ENCODE results near the gene SCNN1B.
"Not testable (repeated sequence)": the region's sequence is repeated elsewhere in the genome, so short reads cannot be mapped to it uniquely, and the experiment has no call there.

Gene SCNN1B

DNA sequence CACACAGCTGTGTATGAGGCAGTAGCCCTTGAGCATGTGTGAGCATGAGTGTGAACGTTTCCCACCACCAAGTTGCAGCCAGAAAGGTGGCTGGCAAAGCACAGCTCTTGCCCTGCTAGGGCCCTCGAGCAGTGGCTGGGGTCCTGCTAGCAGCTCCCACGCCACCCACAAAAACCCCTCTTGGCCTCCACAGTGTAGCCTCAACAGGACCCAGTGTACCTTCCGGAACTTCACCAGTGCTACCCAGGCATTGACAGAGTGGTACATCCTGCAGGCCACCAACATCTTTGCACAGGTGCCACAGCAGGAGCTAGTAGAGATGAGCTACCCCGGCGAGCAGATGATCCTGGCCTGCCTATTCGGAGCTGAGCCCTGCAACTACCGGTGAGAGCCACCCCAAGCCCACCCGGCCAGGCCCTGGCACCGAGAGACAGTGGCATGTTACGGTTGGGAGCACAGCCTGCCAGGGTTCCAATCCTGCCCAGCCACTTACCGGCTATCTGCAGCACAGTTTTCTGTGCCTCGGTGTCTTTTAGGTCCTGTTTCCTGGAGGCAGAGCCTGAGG, 53.1 kb downstream of the SCNN1B start:
- DNase-seq = no peak

DNA sequence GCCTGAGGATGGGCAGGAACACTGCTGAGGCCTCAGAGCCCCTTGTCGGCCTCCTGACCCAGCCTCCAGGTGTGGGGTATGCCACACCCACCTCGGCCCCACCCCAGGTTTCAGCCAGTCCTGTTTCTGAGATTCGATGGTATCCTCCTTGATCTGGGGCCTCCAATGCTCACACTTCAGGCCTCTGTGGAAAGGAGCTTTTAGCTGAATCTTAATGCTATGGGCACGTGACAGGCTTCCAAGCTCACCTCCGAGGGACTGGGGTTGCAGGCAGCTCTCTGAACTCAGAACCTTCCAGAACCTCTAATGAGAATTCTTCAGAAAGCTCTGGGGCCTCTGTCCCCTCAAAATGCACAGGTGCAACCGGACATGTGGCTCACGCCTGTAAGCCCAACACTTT, 54.8 kb downstream of the SCNN1B start:
- no peak for DNase-seq

DNA sequence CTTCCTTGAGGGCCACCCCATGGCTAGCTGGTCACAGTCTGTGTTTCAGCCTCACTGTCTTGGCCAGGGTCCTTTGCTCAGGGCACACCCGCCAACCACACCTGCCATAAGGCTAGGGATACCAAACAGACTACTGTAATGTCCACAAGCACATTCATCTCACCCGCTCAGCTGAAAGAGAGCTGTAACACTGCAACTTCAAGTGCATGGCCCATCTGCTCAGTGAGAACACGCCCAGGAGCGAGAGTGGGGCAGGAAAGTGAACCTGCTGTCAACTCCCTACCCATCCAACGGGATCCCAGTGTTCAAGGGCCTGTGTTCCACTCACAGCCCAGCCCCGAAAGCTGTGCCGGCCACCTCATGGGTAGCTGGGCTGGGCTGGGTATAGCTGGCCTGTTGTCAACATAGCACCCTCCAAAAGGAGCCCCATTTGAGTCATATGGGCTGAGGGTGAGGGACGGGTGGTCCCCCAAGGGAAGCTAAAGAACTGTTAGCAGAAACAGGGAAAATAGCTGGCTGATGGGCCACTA, 55.7 kb downstream of the SCNN1B start:
- no peak for DNase-seq

DNA sequence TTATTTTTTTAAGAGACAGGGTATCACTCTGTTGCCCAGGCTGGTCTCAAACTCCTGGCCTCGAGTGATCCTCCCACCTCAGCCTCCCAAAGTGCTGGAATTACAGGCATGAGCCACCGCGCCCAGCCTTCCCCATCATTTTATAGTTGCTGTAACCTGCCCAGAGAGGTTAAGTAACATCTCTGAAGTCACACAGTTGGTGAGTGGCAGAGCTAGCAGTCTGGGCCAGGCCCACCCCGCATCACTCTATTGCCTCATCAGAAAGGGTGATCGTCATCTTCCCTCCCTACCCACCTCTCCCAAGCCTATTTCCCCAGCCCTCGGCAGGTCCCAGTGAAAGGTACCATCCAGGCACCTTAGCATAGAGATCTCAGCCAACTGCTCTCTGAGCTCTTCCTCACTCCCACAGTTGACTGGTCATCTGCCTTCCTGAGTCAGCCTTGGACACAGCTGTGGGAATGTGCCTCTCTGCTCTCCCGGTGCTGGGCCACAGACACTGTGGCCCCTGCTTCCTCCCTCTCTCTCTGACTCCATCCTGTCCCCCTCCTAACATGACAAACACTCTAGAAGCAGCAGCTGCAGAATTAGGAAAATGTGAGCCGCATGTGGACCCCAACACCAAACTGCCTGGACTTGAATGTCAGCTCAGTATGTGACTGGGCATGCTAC, 57.1 kb downstream of the SCNN1B start:
- no peak for DNase-seq

DNA sequence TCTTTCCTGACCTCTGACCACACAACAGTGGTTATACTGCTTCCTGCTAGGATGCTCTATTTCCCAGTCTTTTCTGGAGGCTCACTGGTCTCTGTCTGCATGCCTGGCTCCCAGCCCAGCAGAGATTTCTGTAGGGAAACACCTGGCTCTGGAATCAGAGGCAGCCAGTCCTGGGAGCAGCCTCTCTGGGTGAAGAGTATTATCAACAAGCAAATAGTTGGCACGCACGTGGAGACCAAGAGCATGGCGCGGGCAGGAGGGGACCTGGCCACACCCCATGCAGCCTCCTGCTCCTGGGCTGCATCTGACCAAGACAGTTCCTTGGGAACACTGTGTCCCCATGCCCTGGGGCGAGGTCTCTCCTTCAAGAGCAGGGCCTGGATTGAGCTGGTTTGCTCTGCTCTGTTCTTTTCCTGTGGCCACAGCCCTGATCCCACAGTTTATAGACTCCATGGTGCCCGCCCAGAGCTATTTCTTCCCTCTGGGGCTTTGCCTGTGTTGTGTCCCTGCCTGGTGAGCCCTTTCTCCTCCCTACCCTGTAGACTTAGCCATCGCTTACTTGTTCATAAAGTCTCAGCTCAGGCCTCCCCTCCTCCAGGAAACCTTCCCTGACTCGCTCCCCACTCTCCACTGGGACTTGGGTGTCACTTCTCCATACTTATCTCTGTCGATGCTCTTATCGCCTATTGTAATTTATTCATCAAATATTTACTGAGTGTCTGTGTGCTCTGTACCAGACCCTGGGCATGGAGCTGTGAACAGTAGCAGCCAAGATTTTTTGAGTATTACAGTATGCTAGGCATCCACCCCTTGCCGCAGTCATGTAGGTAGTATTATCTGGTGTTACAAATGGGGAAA, 60.6 kb downstream of the SCNN1B start:
- DNase-seq = no peak

DNA sequence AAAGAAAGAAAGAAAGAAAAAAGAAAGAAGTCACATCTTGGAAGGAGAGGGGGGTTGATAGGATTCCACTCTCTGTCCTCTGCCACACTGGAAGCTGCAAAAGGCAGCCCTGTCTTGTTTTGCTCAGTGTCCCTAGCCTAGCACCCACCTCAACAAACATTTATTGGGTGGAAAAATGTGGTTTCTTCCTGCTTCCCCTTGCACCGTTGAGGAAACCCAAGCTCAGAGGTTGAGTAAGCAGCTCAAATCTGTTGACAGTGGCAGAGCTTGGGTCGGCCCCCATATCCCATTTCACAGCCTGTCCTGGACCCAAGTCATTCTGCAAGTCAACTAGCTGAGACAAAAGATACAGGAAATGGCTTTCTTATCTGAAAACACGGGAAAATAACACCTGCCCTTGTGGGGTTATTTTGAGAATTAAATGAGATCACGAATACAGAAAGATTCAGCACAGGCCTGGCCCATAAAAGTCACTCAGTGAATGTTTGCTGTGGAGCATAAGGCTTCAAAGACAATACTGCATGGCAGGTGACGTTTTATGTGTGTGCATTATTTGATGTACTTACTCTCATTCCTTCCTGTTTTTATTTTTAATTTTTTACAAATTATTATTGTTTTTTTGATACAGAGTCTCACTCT, 63.6 kb downstream of the SCNN1B start:
- DNase-seq = no peak

DNA sequence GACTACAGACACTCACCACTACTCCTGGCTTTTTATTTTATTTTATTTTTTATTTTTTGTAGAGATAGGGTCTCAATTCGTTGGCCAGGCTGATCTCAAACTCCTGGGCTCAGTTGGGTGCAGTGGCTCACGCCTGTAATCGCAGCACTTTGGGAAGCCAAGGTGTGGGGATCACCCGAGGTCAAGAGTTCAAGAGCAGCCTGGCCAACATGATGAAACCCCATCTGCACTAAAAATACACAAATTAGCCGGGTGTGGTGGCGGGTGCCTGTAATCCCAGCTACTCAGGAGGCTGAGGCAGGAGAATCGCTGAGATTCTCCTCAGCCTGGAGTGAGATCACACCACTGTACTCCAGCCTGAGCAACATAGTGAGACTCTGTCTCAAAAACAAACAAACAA, 64.2 kb downstream of the SCNN1B start:
- not testable (repeated sequence) for DNase-seq

DNA sequence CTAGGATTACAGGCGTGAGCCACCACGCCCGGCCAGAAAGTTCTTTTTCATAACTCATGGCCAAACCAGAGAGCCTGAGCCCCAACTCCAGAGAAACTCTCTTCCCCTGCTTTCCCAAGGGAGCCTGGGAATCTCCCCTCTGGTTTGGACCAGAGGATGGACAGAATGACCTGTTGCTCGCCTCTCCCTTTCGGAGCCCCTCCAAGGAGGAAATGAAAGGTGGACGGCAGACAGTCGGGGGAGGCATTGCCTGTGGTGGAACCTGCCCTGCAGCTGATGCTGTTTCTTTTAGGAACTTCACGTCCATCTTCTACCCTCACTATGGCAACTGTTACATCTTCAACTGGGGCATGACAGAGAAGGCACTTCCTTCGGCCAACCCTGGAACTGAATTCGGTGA, 65.5 kb downstream of the SCNN1B start:
- no peak for DNase-seq

DNA sequence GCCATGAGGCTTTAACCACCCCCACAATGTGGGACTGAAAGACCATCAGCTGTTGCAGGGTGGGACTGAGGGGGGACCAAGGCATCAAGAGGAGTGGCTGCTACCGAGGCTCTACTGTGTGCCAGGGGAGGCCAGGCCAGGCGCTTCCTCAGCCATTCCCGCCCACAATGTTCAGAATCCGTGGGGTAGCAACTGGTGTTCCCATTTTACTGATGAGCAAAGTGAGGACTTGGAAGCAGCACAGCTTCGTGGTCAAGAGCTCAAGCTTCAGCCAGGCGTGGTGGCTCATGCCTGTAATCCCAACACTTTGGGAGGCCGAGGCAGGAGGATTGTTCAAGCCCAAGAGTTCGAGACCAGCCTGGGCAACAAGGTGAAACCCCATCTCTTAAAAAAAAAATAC, 65.9 kb downstream of the SCNN1B start:
- no peak for DNase-seq

DNA sequence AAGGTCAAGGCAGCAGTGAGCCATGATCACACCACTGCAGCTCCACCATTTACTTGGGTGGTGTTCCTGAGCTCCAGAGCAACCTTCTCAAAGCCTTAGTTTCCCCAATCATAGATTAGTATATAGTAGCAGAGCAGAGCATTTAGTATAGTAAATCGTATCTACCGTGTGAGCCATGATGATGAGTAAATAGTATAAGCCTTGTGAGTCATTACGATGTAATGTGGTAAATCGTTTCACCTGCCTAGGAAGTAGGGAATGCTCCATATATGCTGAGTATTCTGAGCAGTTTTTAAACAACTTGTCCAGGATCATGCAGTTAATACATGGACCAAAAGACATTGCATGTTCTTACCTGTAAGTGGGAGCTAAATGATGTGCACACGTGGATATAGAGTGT, 66.4 kb downstream of the SCNN1B start:
- no peak for DNase-seq

DNA sequence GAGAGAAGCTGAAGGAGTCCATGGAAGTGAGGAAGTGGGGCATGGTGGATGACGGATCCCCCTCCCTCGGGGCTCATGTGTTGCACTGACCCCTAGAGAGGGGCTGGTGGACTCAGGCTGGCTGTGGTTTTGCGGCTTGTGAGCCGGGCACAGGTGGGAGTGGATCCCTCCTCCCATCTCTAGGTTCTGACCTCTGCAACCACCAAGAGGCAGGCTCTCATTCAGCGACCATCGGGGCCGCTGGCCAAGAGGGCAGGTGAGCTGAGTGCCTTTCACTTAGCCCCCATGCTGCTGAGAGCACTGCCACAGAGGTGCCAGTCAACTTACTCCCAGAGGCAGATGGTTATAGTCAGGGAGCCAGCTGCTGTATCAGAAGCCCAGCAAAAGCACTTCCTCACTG, 67.3 kb downstream of the SCNN1B start:
- DNase-seq = no peak

DNA sequence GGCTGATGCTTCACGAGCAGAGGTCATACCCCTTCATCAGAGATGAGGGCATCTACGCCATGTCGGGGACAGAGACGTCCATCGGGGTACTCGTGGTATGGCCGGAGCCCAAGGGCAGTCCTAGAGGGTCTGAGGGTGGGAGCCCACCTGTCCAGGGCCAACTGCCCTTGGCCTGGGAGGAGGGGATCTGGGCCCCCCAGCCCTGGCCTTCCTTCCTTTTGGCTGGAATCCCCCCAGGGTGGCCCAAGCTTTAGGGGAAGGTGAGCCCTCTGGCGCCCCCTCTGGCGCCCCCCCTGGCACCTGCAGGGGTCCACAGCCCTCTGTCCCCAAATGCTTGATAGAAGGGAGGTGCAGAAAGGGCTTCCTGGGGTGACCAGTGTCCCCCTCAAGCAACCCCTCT, 69.3 kb downstream of the SCNN1B start:
- no peak for DNase-seq

DNA sequence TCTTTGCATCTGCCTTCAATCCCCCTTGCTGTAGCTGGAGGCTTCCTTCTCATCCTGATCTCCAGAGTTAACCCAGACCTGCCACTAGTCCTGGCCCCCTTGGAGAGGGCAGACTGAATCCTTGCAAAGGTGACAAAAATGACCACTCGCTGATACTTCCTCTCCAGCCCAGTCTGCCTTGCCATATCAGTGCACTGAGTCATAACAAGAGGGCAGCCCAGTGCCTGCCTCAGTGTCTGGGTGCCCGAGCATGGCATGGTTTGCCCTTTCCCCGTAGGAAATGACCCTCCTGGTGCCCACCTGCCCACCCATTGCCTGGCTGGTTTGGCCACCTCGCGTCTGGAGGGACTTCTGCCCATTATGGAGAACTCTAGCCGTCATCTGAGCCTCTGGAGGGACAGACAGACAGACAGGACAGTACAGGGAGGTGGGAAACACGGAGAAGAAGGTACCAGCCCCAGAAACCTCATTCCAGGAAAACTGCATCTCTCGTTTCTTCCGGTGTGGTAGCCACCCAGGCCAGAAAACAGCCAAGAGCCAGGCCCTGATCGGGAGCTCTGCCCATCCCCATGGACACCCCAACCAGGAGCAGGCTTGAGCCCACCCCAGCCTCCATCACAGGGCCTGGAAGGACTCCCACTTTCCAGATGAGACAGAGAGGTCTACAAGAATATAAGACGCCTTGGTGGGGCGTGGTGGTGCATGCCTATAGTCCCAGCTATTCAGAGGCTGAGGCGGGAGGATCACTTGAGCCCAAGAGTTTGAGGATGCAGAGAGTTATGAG, 71.5 kb downstream of the SCNN1B start:
- DNase-seq = no peak

DNA sequence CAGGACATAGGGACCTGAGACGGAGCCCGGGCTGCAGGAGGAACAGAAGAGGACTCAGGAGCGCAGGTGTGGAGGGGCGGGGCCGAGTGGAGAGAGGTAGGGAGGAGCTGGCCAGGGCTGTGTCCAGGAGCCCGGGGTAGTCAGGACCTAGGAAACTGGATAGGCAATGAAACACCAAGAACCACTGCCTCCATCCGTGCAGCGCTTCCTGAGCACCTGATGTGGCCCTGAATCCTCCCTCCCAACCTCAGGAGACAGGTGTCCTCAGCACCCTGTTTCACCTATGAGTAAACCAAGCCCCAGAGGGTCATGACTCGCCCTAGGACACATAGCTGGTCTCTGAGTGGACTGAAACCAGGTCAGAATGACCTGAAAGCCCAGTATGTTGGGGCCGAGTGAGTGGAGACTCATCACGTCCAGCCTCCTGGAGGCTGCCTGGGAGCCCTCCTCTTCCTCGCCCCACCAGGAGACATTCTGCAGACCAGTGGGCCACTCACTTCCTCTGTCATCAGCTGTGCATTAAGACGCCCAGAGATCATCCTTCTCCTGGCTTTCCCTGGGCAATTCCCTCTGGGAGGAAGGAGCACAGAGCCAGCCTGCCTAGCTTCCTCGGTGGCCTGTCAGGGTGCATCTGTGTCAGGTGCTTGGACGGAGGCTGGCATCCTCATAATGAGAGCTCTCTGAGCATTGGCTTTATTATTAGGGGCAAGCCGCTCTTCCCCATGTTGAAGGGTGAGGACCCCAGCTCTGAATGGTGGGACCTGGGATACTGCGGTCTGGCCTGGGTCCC, 72.8 kb downstream of the SCNN1B start:
- DNase-seq = no peak

DNA sequence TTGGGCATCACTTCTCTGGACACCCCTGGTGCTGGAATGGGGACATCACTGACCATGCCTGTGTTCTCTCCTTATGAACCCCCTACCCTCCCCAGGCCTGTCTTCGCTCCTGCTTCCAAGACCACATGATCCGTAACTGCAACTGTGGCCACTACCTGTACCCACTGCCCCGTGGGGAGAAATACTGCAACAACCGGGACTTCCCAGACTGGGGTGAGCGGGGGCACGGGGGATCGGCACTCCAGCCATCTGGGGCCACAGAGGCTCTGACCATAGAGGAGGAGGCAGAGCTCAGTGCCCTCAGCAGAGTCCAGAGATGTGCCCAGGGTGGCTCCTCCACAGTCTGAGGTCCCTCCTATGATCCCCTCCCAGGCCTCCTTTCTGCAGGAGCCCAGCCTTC, 73.5 kb downstream of the SCNN1B start:
- no peak for DNase-seq

DNA sequence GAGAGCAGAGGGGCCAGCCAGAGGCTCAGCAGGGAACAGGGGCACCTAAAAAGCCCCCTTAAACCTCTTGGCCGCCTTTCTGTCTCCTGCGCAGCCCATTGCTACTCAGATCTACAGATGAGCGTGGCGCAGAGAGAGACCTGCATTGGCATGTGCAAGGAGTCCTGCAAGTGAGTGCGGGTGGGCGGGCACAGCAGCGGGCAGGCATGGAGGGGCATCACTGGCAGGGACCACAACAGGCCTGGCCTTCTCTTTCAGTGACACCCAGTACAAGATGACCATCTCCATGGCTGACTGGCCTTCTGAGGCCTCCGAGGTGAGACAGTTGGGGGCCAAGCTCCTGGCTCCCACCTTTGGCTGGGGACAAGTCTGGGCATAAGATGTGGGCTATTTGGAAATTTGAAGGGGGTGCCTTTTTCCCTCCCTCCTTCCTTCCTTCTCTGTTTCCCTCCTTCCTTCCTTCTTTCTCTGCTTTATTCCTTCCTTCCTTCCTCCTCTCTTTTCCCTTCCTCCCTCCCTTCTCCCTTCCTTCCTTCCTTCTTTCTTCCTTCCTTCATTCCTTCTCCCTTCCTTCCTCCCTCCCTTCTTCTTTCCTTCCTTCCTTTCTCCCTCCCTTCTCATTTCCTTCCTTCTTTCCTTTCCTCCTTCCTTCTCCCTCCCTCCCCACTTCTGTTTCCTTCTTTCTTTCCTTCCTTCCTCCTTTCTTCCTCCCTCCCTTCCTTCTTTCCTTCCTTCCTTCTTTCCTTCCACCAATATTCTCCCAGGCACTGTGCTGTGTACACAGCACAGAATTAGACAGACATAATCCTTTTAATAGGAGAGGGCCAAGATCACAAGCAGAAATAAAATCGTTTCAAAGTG, 75.2 kb downstream of the SCNN1B start:
- no peak for DNase-seq

DNA sequence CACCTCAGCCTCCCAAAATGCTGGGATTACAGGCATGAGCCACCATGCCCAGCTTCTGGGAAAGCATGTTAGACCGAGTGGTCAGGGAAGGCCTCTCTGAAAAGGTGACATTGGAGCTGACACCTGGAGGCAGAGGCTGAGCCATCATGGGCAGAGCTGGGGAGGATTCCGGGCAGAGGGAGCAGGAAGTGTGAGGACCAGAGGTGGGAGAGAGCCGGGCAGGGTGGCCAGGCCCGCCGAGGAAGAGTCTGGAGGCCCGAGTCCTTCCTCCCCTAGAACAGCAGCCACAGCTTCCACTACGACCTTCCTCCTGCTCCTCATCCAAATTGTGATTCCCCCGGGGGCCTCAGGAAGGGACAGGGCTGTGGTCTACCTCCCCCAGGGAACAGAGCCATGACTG, 76.2 kb downstream of the SCNN1B start:
- DNase-seq = no peak

DNA sequence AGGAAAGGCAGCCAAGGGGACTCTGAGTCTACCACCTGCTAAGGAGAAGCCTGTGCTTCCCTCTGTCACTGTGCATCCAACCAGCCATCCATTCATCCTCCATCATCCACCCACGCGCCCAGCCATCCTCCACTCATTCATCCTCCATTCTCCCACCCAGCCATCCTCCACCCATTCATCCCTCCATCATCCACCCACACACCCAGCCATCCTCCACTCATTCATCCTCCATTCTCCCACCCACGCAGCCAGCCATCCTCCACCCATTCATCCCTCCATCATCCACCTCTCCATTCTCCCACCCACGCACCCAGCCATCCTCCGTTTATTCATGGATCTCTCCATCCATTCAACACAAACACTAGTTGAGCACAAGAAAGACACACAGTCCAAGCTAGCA, 76.8 kb downstream of the SCNN1B start:
- DNase-seq = no peak

DNA sequence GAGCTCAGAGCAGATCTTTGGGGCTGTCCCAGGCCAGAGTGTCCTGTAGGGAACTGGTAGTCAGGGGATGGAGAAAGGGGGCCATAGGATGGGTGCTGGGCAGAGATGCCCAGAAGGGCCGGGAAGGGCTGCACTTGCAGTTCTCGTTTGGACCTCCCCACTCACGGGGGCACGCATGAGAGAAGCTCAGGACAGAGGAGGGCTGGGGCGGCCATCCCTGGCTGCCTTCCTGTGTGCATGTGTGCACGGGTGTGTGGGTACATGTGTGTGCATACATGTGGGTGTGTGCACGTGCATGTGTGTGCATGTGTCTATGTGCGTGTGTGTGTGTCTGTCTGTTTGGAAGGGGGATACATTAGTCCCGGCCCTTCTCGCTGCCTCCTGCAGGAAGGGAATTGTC, 77.6 kb downstream of the SCNN1B start:
- DNase-seq = no peak

DNA sequence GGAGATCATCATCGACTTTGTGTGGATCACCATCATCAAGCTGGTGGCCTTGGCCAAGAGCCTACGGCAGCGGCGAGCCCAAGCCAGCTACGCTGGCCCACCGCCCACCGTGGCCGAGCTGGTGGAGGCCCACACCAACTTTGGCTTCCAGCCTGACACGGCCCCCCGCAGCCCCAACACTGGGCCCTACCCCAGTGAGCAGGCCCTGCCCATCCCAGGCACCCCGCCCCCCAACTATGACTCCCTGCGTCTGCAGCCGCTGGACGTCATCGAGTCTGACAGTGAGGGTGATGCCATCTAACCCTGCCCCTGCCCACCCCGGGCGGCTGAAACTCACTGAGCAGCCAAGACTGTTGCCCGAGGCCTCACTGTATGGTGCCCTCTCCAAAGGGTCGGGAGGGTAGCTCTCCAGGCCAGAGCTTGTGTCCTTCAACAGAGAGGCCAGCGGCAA, 78.4 kb downstream of the SCNN1B start:
- DNase-seq = no peak

DNA sequence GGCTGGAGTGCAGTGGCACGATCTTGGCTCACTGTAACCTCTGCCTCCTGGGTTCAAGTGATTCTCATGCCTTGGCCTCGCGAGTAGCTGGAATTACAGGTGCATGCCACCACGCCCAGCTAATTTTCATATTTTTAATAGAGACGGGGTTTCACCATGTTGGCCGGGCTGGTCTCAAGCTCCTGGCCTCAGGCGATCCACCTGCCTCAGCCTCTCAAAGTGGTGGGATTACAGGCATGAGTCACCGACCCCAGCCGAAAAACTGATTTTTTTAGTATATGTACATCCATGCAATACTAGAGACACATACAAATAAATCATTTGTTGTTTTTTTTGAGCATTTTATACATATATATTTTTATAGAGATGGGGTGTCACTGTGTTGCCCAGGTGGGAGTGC, 79.6 kb downstream of the SCNN1B start:
- not testable (repeated sequence) for DNase-seq

Measured in NCI-H1930 (cell line).